HFFc6 (cell line): ENCODE data around the gene TWSG1. TPM values are rescaled to one million over a fixed set of nuclear protein-coding genes. Genes with fewer than 3 reads are reported as not detected.
A peak's percentile ranks its signal among the peaks of the same experiment; 100 is the strongest.

Experiments
- DNase-seq: peaks from one replicate; pipeline ENCODE4 v3.0.0-alpha.2; 2018
- H3K27ac Mint-ChIP-seq: 2 replicates; pipeline ENCODE4 v1.8.0; 2020; ENCODE audit warnings: mild to moderate bottlenecking, mixed read lengths
- H3K27me3 Mint-ChIP-seq: 2 replicates; pipeline ENCODE4 v1.8.0; 2021; ENCODE audit warnings: mild to moderate bottlenecking, moderate library complexity, mixed read lengths; ENCODE audit not compliant: insufficient read depth
- H3K36me3 Mint-ChIP-seq: 2 replicates; pipeline ENCODE4 v1.8.0; 2021; ENCODE audit warnings: low read depth, mixed read lengths
- H3K4me1 Mint-ChIP-seq: 2 replicates; pipeline ENCODE4 v1.8.0; 2020; ENCODE audit warnings: low read depth, mixed read lengths
- H3K4me3 Mint-ChIP-seq: 2 replicates; pipeline ENCODE4 v1.8.0; 2020; ENCODE audit warnings: mild to moderate bottlenecking, moderate library complexity, mixed read lengths
- H3K9me3 Mint-ChIP-seq: 2 replicates; pipeline ENCODE4 v1.8.0; 2020; ENCODE audit warnings: mild to moderate bottlenecking, mixed read lengths
- CTCF ChIP-seq: fragments of 200-600 bp; sonication (generic); IDR thresholded peaks from 2 replicates; pipeline ENCODE4 v1.5.0; 2021; ENCODE audit warnings: antibody characterized with exemption, mild to moderate bottlenecking
- total RNA-seq, 6 experiments: library from RNA; stranded (reverse); fragmentation: NEBNext Ultra II Directional; extraction: Animal tissue kit (Norgen Biotek cat#: 25700); gene quantifications; 2 replicates in 1 of 6; 3 replicates in 5 of 6; pipeline ENCODE4 v1.2.3, GENCODE V29; 2021

Gene TWSG1
- total RNA-seq, 6 experiments from 2014 or later, result 119 to 153 (median 138) TPM

DNA sequence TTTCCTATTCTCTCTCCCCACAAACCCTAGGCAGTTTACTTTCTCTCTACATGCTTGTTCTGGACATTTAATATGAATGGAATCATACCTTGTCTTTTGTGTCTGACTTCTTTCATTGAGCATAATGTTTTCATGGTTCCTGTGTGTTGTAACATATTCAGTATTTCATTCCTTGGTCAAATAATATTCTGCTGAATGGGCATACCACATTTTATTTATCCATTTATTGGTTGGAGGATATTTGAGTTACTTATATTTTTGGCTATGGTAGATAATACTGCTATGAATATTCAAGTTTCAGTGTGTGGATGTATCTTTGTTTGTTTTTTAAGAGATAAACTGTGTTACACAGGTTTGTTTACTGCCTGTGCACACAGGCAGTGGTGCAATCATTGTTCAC, 9.0 kb downstream of the TWSG1 start:
- DNase-seq, result no peak
- Mint-ChIP-seq H3K4me3 (no peak overlapping the region), H3K27ac (no peak overlapping the region), H3K9me3 (no peaks in the 10 kb centered on the region), H3K36me3 (peaks cover 46% of the 10 kb centered on the region), H3K4me1 (peaks cover 21% of the 10 kb centered on the region), H3K27me3 (no peaks in the 10 kb centered on the region)
- no peak for TF ChIP-seq CTCF

GRCh38 chr18:9346775-9347174, 12.2 kb downstream of the TWSG1 start:
- Mint-ChIP-seq H3K36me3 (peaks cover 28% of the 10 kb centered on the region), H3K4me1 (peaks cover 28% of the 10 kb centered on the region), H3K4me3 (no peak overlapping the region), H3K9me3 (no peaks in the 10 kb centered on the region), H3K27ac (no peak overlapping the region), H3K27me3 (no peaks in the 10 kb centered on the region)
- no peak for DNase-seq
- TF ChIP-seq CTCF, result no peak

DNA sequence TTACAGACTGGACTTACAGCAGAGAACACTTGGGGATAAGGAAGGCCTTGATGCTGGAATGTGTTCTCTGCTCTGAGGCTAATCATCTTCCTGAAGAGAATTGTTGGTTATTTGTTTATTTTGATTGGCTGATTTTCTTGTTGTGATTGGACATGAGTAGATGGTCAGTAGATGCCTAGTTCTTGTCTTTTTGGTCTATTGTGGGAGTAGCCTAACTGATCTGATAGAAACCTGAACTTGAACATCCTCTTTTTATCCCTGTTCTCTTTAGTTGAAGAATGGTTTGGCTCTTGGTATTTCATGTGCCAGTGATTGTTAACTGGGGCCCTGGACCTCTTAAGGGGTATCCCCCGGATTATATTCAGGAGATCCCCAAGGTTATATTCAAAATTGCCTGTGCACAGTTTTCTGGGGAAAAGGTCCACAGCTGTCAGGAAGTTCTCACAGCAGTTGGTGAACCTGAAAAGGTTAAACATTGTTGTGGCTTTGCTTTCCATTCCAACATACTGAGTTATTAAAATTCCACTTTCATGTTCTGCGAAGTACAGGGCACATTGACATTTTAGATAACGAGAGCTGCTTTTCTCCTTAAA, 13.6 kb downstream of the TWSG1 start:
- DNase-seq, result peak; percentile 33
- Mint-ChIP-seq H3K9me3 (no peaks in the 10 kb centered on the region), H3K4me3 (peak overlapping the region; percentile 48), H3K4me1 (peaks cover 28% of the 10 kb centered on the region), H3K27ac (peak overlapping the region; percentile 73), H3K27me3 (no peaks in the 10 kb centered on the region), H3K36me3 (peaks cover 24% of the 10 kb centered on the region)
- no peak for TF ChIP-seq CTCF

DNA sequence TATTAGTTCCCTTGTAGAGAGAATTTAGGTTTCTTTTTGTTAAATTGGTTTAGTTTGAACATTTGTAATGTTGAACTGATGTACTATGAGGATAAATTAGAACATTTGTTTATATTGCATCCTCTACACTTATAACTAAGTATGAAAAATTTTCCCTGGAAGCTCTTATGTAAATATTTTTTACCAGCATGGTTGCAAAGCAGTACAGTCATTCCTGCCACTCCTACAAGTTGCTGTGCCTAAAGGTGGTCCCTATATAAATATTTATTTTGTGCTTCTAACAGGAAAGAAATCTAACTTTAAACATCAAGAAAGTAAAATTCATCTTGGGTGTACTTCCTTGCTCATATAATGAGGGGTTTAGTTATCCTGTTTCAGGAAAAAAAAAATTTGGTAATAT, 14.2 kb downstream of the TWSG1 start:
- no peaks in the 10 kb centered on the region for H3K27me3 Mint-ChIP-seq
- peak overlapping the region; percentile 48; the same call in 1 of the 2 replicates for H3K4me3 Mint-ChIP-seq
- no peaks in the 10 kb centered on the region for H3K9me3 Mint-ChIP-seq
- TF ChIP-seq CTCF, result no peak
- peaks cover 19% of the 10 kb centered on the region for H3K36me3 Mint-ChIP-seq
- no peak for DNase-seq
- peak overlapping the region; percentile 73 for H3K27ac Mint-ChIP-seq
- H3K4me1 Mint-ChIP-seq, result peaks cover 28% of the 10 kb centered on the region

DNA sequence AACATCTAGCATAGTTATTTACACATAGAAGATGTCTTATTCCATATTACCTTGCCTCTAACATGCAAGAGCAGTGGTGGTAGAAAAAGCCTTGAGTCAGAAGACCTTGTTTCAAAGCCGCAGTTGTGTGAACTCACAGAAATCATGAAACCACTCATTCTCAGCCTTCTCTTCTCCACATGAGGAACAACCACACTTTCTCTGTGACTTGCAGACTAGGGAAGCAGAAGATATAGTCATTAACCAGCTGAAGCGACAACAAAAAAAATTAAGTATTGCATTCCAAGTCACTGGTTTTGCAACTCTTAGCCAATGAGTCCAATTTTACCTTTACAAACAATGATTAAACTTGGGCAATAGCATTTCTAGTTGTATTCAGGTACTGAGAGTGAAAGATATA, 19.0 kb downstream of the TWSG1 start:
- no peak overlapping the region for H3K4me3 Mint-ChIP-seq
- H3K9me3 Mint-ChIP-seq, result no peaks in the 10 kb centered on the region
- no peaks in the 10 kb centered on the region for H3K27me3 Mint-ChIP-seq
- TF ChIP-seq CTCF, result no peak
- peaks cover 12% of the 10 kb centered on the region for H3K36me3 Mint-ChIP-seq
- DNase-seq, result no peak
- H3K4me1 Mint-ChIP-seq, result peaks cover 26% of the 10 kb centered on the region
- no peak overlapping the region for H3K27ac Mint-ChIP-seq

DNA sequence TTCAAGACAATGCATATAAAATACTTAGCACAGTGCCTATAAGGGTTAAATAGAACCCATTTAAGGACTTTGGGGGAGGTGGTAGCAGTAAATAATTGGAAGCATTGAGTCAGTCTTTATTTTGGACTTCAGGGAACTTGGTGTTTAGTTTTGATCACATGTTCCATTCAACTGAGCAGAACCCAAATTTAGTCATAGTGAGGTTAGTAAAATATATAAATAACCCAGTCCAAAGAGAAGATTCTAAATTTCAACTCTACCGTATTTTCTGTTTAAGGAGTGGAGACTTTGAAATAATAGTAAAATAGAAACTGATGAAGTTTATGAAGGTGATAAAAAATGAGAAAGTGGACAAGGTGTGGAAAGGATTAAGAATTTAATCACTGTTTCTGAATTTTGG, 19.7 kb downstream of the TWSG1 start:
- H3K4me1 Mint-ChIP-seq, result peaks cover 19% of the 10 kb centered on the region
- no peak for DNase-seq

More for the DNA sequence above, 19.7 kb downstream of the TWSG1 start:
- TF ChIP-seq CTCF, result no peak
- Mint-ChIP-seq H3K9me3 (no peaks in the 10 kb centered on the region), H3K36me3 (peaks cover 12% of the 10 kb centered on the region), H3K4me3 (no peak overlapping the region), H3K27me3 (no peaks in the 10 kb centered on the region), H3K27ac (no peak overlapping the region)
